NCI-H2227 treated with DMSO at 0.1 percent for 48 hours (cell line): ENCODE data around the gene RIPPLY2.

Experiments
- DNase-seq: peaks from one replicate; lab custom pipeline; 2025; lab: John Stamatoyannopoulos, UW

The RIPPLY2 gene

DNA sequence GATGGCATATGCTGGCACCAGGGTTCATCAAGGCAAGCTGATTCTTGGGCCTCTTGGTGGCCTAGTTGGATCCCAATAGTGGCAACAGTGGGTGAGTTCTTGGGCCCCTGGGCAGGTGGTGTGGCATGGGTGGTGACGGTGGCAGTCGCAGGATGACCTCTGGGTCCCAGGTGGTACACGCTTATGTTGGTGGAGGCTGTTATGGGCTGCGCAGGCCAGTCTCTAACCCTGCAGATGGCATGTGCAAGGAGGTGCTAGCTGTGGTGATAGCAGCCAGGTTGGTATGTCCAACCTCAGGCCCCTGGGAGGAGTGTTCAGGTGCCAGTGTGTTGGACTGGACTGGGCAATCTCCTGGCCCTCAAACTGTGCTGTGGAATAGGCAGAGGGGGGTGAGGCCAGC, 52.5 kb downstream of the RIPPLY2 start:
- no peak for DNase-seq
